Loucy (cell line): ENCODE results near the gene PLGLB1.
"Not testable (repeated sequence)": the region's sequence is repeated elsewhere in the genome, so short reads cannot be mapped to it uniquely, and the experiment has no call there.

ENCODE experiments used
- H2AFZ ChIP-seq: fragments of 200-600 bp; sonication (generic); 2 replicates; pipeline ENCODE4 v1.6.0; 2016; ENCODE audit warnings: antibody characterized with exemption, mild to moderate bottlenecking, low read length, moderate library complexity
- H3F3A ChIP-seq: fragments of 200-600 bp; 2 replicates; pipeline ENCODE4 v1.6.0; 2016; ENCODE audit warnings: antibody characterized with exemption, low read depth, mild to moderate bottlenecking
- H3K27me3 ChIP-seq: fragments of 200-600 bp; sonication (generic); 2 replicates; pipeline ENCODE4 v1.6.1; 2014; ENCODE audit warnings: low read length, mild to moderate bottlenecking; ENCODE audit not compliant: insufficient read depth, poor library complexity, severe bottlenecking
- H3K36me3 ChIP-seq: fragments of 200-600 bp; sonication (generic); 2 replicates; pipeline ENCODE4 v1.6.1; 2016; ENCODE audit warnings: low read length; ENCODE audit not compliant: insufficient read depth
- H3K4me1 ChIP-seq: fragments of 200-600 bp; sonication (generic); 2 replicates; pipeline ENCODE4 v1.5.1; 2014; ENCODE audit warnings: low read length, mild to moderate bottlenecking; ENCODE audit not compliant: insufficient read depth, poor library complexity, severe bottlenecking
- H3K4me2 ChIP-seq: fragments of 200-600 bp; sonication (generic); 2 replicates; pipeline ENCODE4 v1.6.0; 2014; ENCODE audit warnings: antibody characterized with exemption, low read length, low read depth, mild to moderate bottlenecking; ENCODE audit not compliant: poor library complexity, severe bottlenecking
- H3K4me3 ChIP-seq: fragments of 200-600 bp; sonication (generic); 2 replicates; pipeline ENCODE4 v1.5.1; 2014; ENCODE audit warnings: low read length, mild to moderate bottlenecking, mixed read lengths; ENCODE audit not compliant: poor library complexity, severe bottlenecking
- H3K79me2 ChIP-seq: fragments of 200-600 bp; sonication (generic); 2 replicates; pipeline ENCODE4 v1.6.1; 2014; ENCODE audit warnings: low read length; ENCODE audit not compliant: insufficient read depth
- H3K9ac ChIP-seq: fragments of 200-600 bp; sonication (generic); 2 replicates; pipeline ENCODE4 v1.6.0; 2014; ENCODE audit warnings: mild to moderate bottlenecking, low read depth, low read length, moderate library complexity; ENCODE audit not compliant: poor library complexity, severe bottlenecking
- H3K9me2 ChIP-seq: fragments of 200-600 bp; sonication (generic); replicated peaks from 2 replicates; pipeline ENCODE4 v1.6.1; 2016; ENCODE audit warnings: low read depth, low read length, mixed read lengths
- H3K9me3 ChIP-seq: fragments of 200-600 bp; sonication (generic); 2 replicates; pipeline ENCODE4 v1.6.1; 2014; ENCODE audit warnings: mild to moderate bottlenecking, antibody characterized with exemption, low read length, low read depth; ENCODE audit not compliant: insufficient read depth
- H4K20me1 ChIP-seq: fragments of 200-600 bp; sonication (generic); 2 replicates; pipeline ENCODE4 v1.6.0; 2014; ENCODE audit warnings: antibody characterized with exemption, low read length, mild to moderate bottlenecking; ENCODE audit not compliant: insufficient read depth, poor library complexity, severe bottlenecking
- TF ChIP-seq, protein P1 (sequence below): fragments of 200-600 bp; sonication (generic); conservative IDR thresholded peaks from 2 replicates; pipeline ENCODE4 v1.5.1; 2014; ENCODE audit warnings: mild to moderate bottlenecking, antibody characterized with exemption, low read length

PLGLB1 gene

DNA sequence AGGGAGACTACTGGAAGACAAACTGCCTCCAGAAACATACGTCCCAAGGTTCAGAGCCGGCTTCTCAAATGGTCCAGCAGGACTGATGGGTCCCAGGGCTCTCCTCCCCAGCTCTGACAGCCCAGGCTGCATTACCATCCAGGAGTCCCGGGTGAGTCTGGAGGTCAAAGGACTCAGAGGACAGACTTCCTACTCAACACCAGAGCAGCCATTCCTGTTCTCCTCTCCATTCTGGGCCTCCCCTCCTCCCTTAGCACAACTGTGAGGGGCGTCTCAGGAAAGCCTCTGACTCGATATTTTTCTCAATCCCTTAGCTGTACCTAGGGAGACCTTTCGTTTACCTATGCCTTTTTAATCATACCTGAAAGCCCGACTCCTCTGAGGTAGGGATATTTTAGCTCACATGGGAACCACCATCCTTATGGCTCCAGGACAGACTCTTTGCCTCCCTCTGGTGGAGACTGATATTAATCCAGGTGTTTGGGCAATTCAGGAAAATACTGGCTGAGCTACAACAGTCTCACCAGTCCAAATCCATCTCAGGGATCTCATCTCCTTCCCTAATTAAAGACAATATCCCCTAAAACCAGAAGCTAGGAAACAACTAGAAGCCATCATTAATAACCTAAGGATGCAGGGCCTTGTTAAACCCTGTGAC, 19.8 kb upstream of the PLGLB1 start:
- TF ChIP-seq, protein P1, sequence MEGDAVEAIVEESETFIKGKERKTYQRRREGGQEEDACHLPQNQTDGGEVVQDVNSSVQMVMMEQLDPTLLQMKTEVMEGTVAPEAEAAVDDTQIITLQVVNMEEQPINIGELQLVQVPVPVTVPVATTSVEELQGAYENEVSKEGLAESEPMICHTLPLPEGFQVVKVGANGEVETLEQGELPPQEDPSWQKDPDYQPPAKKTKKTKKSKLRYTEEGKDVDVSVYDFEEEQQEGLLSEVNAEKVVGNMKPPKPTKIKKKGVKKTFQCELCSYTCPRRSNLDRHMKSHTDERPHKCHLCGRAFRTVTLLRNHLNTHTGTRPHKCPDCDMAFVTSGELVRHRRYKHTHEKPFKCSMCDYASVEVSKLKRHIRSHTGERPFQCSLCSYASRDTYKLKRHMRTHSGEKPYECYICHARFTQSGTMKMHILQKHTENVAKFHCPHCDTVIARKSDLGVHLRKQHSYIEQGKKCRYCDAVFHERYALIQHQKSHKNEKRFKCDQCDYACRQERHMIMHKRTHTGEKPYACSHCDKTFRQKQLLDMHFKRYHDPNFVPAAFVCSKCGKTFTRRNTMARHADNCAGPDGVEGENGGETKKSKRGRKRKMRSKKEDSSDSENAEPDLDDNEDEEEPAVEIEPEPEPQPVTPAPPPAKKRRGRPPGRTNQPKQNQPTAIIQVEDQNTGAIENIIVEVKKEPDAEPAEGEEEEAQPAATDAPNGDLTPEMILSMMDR = 0 out of 2 replicates have a peak, but pooled peaks have one; percentile 10
- H3K9me2 ChIP-seq, H3K4me3 ChIP-seq, H3F3A ChIP-seq, H3K36me3 ChIP-seq, H3K27me3 ChIP-seq, H3K79me2 ChIP-seq, H3K4me1 ChIP-seq, H2AFZ ChIP-seq, H3K4me2 ChIP-seq, H3K9ac ChIP-seq, H4K20me1 ChIP-seq, H3K9me3 ChIP-seq: not testable (repeated sequence)

- H3K79me2 ChIP-seq, H3K27me3 ChIP-seq, H3K36me3 ChIP-seq, H3K9me3 ChIP-seq, H3K9ac ChIP-seq, H3K4me1 ChIP-seq, H3F3A ChIP-seq, H3K4me2 ChIP-seq, H3K9me2 ChIP-seq, H4K20me1 ChIP-seq, H3K4me3 ChIP-seq, H2AFZ ChIP-seq: not testable (repeated sequence)
Observed at GRCh38 chr2:87028607-87029006, 7.0 kb upstream of the PLGLB1 start.

DNA sequence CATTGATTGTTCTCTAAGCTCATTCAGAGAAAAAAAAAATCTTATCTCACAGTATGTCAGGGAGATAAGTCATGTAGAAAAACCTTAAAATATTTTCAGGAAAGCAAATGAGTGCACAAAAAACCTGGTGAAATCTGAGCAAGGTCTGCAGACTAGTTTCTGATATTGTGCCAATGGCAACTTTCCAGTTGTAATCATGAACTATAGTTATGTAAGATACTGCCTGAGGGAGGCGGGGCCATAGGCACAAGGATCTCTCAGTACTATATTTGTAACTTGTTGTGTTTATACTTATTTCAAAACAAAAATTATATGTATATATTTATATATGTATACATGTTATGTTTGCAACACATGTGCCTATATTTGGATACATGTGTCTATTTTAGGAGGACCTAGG, 5.2 kb upstream of the PLGLB1 start:
- not testable (repeated sequence) for H4K20me1 ChIP-seq, H3K9ac ChIP-seq, H3K4me2 ChIP-seq, H3K4me3 ChIP-seq, H2AFZ ChIP-seq, H3K9me3 ChIP-seq, H3K36me3 ChIP-seq, H3K27me3 ChIP-seq, H3K4me1 ChIP-seq, H3K9me2 ChIP-seq, H3F3A ChIP-seq, H3K79me2 ChIP-seq

DNA sequence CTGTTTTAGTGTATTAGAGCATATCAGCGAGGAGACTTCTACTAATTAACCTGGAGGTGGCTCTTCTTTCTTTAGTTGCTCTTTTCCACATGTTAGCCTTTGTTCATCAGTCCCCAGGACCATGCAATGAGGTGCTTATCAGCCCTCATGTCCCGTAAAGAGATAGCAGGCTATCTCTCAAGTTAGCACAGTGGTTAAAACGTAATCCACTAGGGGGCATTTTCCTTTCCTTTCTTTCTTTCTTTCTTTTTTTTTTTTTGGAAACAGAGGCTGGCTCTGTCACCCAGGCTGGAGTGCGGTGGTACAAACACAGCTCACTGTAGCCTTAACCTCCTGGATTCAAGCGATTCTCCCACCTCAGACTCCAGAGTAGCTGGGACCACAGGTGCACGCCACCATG, 4.3 kb upstream of the PLGLB1 start:
- TF ChIP-seq, protein P1 = 0 out of 2 replicates have a peak, but pooled peaks have one; percentile 8
- H2AFZ ChIP-seq, H3K36me3 ChIP-seq, H3K4me3 ChIP-seq, H3K4me2 ChIP-seq, H3K79me2 ChIP-seq, H3K9me3 ChIP-seq, H3K9me2 ChIP-seq, H4K20me1 ChIP-seq, H3K27me3 ChIP-seq, H3F3A ChIP-seq, H3K9ac ChIP-seq, H3K4me1 ChIP-seq: not testable (repeated sequence)

DNA sequence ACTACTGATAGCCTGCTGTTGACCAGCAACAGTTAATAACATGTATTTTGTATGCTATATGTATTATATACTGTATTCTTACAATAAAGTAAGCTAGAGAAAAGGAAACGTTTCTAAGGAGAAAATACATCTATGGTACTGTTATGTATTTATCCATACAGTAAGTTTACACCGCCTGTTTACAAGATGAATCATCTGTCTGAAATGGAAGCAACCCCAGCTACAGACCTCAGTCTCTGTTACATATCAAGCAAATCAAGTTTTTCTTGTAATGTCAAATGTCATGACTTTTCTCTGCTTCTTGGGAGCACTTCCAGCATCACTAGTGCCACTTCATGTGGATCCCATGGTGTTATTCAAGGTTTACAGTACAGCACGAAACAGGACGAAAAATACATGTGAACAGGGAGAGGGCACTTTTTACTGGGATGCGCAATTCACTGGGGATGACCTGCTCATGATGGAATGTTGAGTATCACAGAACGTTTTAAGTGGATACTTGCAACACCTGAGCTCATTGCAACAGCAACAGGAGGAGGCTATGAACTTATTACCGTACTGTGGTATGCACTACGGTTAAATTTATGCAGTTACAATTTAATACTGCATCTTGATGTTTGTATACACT, 2.5 kb upstream of the PLGLB1 start:
- H2AFZ ChIP-seq, H3K9me2 ChIP-seq, H4K20me1 ChIP-seq, H3K36me3 ChIP-seq, H3K79me2 ChIP-seq, H3K4me3 ChIP-seq, H3K4me1 ChIP-seq, H3K9ac ChIP-seq, H3K9me3 ChIP-seq, H3K27me3 ChIP-seq, H3K4me2 ChIP-seq, H3F3A ChIP-seq: not testable (repeated sequence)

- not testable (repeated sequence) for H3K27me3 ChIP-seq, H3K4me1 ChIP-seq, H3K9ac ChIP-seq, H3K9me3 ChIP-seq, H3K4me3 ChIP-seq, H4K20me1 ChIP-seq, H3K4me2 ChIP-seq, H3K79me2 ChIP-seq, H3K36me3 ChIP-seq, H2AFZ ChIP-seq, H3K9me2 ChIP-seq, H3F3A ChIP-seq
Observed at GRCh38 chr2:87021043-87021442, 601 bp downstream of the PLGLB1 start.
